OCI-LY7 (cell line): ENCODE results near the gene ECHDC1.

Experiments used
- CTCF ChIP-seq: fragments of 200-600 bp; sonication (generic); conservative IDR thresholded peaks from 2 replicates; pipeline ENCODE4 v1.5.1; 2014; ENCODE audit warnings: mild to moderate bottlenecking, antibody characterized with exemption, low read length, moderate library complexity, mixed read lengths
- EZH2phosphoT487 ChIP-seq: fragments of 200-600 bp; sonication (generic); IDR thresholded peaks from 2 replicates; pipeline ENCODE4 v1.6.1; 2018; ENCODE audit warnings: low read depth, borderline replicate concordance, mild to moderate bottlenecking, mixed run types, antibody characterized with exemption, low read length, moderate library complexity, mixed read lengths

GRCh38 chr6:127305741-127306140, 37.7 kb downstream of the ECHDC1 start:
- TF ChIP-seq CTCF (no peak), EZH2phosphoT487 (no peak)
